Endothelial cell (in vitro differentiated cells): Measurements from ENCODE around the gene ATL3. TPM values are rescaled to one million over a fixed set of nuclear protein-coding genes. Genes with fewer than 3 reads are reported as not detected.
"Not testable (repeated sequence)": the region's sequence is repeated elsewhere in the genome, so short reads cannot be mapped to it uniquely, and the experiment has no call there.

Source experiments
- DNase-seq: peaks from one replicate; pipeline ENCODE4 v3.0.0; 2021; ENCODE audit warnings: low spot score
- H3K27ac Mint-ChIP-seq: one replicate; pipeline ENCODE4 v1.8.0; 2021; ENCODE audit warnings: mixed read lengths, inconsistent platforms; ENCODE audit not compliant: unreplicated experiment
- H3K27me3 Mint-ChIP-seq: one replicate; pipeline ENCODE4 v1.8.0; 2021; ENCODE audit warnings: mild to moderate bottlenecking, moderate library complexity, mixed read lengths, inconsistent platforms; ENCODE audit not compliant: unreplicated experiment
- H3K36me3 Mint-ChIP-seq: one replicate; pipeline ENCODE4 v1.8.0; 2021; ENCODE audit warnings: mild to moderate bottlenecking, low read depth, mixed read lengths, inconsistent platforms; ENCODE audit not compliant: unreplicated experiment
- H3K4me1 Mint-ChIP-seq: one replicate; pipeline ENCODE4 v1.8.0; 2021; ENCODE audit warnings: mild to moderate bottlenecking, mixed read lengths, inconsistent platforms; ENCODE audit not compliant: unreplicated experiment
- H3K4me3 Mint-ChIP-seq: one replicate; pipeline ENCODE4 v1.8.0; 2021; ENCODE audit warnings: mild to moderate bottlenecking, mixed read lengths, inconsistent platforms; ENCODE audit not compliant: unreplicated experiment
- H3K9me3 Mint-ChIP-seq: one replicate; pipeline ENCODE4 v1.8.0; 2021; ENCODE audit warnings: mixed read lengths, inconsistent platforms; ENCODE audit not compliant: unreplicated experiment
- total RNA-seq: library from RNA; stranded (reverse); fragmentation: NEBNext Ultra II Directional; extraction: Animal tissue kit (Norgen Biotek cat#: 25700); gene quantifications from one replicate; pipeline ENCODE4 v1.2.1, GENCODE V29; 2021; ENCODE audit not compliant: unreplicated experiment
- TF ChIP-seq, protein P1 (sequence below): fragments of 200-600 bp; sonication (generic); IDR thresholded peaks from one replicate; pipeline ENCODE4 v1.5.0; 2021; ENCODE audit warnings: antibody characterized with exemption; ENCODE audit not compliant: unreplicated experiment

ATL3 gene
- total RNA-seq, 1 donor from 2014 or later: 35.6 TPM

DNA sequence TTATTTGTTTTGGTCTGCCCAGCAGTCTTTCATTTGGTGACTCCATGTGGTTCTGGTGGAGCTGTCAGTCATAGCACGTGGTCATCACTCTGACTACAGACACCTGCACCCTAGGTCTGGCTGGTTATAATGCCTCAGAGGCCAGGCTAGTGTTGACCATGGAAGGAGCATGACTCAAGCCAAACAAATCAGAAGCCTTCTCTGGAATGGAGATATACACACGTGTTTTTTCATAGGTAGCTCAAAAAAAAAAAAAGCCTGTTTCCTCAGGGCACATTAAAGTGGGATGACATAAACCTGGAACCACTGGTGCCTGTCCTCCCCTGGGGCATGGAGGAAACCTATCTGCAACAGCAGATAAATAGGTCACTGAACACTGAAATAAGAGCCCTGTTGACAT lies 48.9 kb downstream of the ATL3 start:
- DNase-seq: no peak
- Mint-ChIP-seq H3K27me3 (peaks cover 2% of the 10 kb centered on the region), H3K9me3 (no peaks in the 10 kb centered on the region), H3K27ac (no peak overlapping the region), H3K4me1 (no peaks in the 10 kb centered on the region), H3K4me3 (no peak overlapping the region), H3K36me3 (no peaks in the 10 kb centered on the region)
- TF ChIP-seq, protein P1, sequence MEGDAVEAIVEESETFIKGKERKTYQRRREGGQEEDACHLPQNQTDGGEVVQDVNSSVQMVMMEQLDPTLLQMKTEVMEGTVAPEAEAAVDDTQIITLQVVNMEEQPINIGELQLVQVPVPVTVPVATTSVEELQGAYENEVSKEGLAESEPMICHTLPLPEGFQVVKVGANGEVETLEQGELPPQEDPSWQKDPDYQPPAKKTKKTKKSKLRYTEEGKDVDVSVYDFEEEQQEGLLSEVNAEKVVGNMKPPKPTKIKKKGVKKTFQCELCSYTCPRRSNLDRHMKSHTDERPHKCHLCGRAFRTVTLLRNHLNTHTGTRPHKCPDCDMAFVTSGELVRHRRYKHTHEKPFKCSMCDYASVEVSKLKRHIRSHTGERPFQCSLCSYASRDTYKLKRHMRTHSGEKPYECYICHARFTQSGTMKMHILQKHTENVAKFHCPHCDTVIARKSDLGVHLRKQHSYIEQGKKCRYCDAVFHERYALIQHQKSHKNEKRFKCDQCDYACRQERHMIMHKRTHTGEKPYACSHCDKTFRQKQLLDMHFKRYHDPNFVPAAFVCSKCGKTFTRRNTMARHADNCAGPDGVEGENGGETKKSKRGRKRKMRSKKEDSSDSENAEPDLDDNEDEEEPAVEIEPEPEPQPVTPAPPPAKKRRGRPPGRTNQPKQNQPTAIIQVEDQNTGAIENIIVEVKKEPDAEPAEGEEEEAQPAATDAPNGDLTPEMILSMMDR: no peak

DNA sequence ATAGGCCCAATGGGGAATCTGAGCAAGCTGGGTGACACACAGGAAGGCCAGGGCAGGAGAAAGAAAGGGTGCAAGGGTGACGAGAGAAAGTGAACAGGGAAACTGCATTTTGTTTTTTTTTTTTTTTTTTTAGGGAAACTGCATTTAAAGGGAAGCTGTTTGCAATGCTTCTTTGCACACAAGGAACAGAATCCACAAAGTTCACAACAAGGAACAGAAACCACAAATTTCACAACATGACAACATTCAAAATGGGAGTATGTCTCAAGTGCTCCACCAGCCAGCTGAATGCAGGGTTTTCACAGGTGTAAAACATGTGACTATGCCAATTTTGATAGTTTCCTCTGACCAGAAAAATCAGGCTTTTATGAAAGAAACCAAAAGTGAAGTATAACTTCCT lies 50.1 kb downstream of the ATL3 start:
- TF ChIP-seq, protein P1: no peak
- Mint-ChIP-seq H3K27me3 (peaks cover 2% of the 10 kb centered on the region), H3K4me3 (no peak overlapping the region), H3K27ac (no peak overlapping the region), H3K4me1 (no peaks in the 10 kb centered on the region), H3K9me3 (no peaks in the 10 kb centered on the region), H3K36me3 (no peaks in the 10 kb centered on the region)
- DNase-seq: no peak

DNA sequence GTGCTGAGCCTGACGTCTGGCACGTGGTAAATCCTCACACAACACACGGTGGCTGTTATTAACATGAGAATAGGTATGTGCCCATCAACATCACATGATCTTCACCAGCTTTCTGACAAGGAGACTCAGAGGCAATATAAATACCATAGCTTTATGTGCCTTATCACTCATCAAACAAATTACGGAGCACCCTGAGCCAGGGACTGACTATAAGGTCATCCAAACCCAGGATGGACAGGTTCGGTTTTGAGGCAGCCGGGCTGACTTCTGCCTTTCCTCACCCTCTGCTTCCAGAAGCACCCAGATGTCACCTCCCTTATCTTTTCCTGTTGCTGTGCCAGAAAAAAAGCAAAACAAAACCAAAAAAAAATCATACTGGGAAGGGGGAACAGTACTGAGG lies 51.2 kb downstream of the ATL3 start:
- Mint-ChIP-seq H3K4me1 (no peaks in the 10 kb centered on the region), H3K9me3 (no peaks in the 10 kb centered on the region), H3K4me3 (no peak overlapping the region), H3K27me3 (peaks cover 2% of the 10 kb centered on the region), H3K36me3 (no peaks in the 10 kb centered on the region), H3K27ac (no peak overlapping the region)
- TF ChIP-seq, protein P1: no peak
- no peak for DNase-seq

DNA sequence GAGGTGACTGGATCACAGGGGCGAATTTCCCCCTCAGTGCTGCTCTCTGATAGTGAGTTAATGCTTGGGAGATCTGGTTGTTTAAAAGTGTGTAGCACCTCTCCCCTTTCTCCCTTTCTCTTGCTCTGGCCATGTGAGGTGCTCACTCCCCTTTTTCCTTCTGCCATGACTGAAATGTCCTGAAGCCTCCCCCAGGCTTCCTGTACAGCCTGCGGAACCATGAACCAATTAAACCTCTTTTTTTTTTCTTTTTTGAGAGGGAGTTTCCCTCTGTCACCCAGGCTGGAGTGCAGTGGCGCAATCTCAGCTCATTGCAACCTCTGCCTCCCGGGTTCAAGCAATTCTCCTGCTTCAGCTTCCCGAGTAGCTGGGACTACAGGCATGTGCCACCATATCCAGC lies 53.5 kb downstream of the ATL3 start:
- H3K4me1 Mint-ChIP-seq, H3K36me3 Mint-ChIP-seq, H3K9me3 Mint-ChIP-seq, H3K27ac Mint-ChIP-seq, H3K4me3 Mint-ChIP-seq, H3K27me3 Mint-ChIP-seq, DNase-seq: not testable (repeated sequence)

DNA sequence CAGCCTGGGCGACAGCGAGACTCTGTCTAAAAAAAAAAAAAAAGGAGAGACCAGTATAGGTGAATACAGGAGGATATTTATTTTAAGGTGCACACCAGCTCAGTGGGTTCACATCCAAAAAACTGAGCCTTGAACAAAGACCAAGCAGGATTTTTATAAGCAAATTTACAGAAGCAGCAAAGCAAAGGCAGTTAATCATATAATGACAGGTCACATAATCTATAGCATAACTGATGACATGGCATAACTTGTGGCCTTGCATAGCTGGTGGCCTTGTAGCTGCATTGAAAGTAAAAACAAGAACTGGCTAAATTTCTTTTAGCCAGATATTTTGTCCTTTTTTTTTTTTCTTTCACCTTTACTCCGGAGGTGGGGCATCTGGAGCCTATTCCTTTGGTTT lies 54.2 kb downstream of the ATL3 start:
- Mint-ChIP-seq H3K4me1 (no peaks in the 10 kb centered on the region), H3K9me3 (no peaks in the 10 kb centered on the region), H3K36me3 (no peaks in the 10 kb centered on the region), H3K4me3 (no peak overlapping the region), H3K27me3 (peaks cover 2% of the 10 kb centered on the region), H3K27ac (no peak overlapping the region)
- DNase-seq: no peak
- TF ChIP-seq, protein P1: no peak
